ENCODE data around the gene SCLY.
"Not testable (repeated sequence)": the region's sequence is repeated elsewhere in the genome, so short reads cannot be mapped to it uniquely, and the experiment has no call there.

SCLY gene

GRCh38 chr2:238060542-238061314 lies at the start of gene SCLY:
Gene SCLY (plus strand): TSS chr2:238061001. CDS start chr2:238061055, 54 bp downstream.
- DNase-seq: peak; percentile 96

GRCh38 chr2:238013806-238014205 lies 47.0 kb upstream of the SCLY start:
- no peak for DNase-seq

GRCh38 chr2:238015705-238016104 lies 45.1 kb upstream of the SCLY start:
- no peak for DNase-seq

- no peak for DNase-seq
These were observed 44.3 kb upstream of the SCLY start for GRCh38 chr2:238016526-238016925.

GRCh38 chr2:238019962-238020361 lies 40.8 kb upstream of the SCLY start:
- no peak for DNase-seq

GRCh38 chr2:238020816-238021215 lies 40.0 kb upstream of the SCLY start:
- no peak for DNase-seq

- DNase-seq: no peak
These were observed 39.5 kb upstream of the SCLY start for GRCh38 chr2:238021327-238021726.

GRCh38 chr2:238022594-238023157 lies 38.1 kb upstream of the SCLY start:
- no peak for DNase-seq

- DNase-seq: no peak
These were observed 37.2 kb upstream of the SCLY start for GRCh38 chr2:238023608-238024007.

- DNase-seq: no peak
These were observed 35.8 kb upstream of the SCLY start for GRCh38 chr2:238024986-238025385.

GRCh38 chr2:238025741-238026360 lies 35.0 kb upstream of the SCLY start:
- no peak for DNase-seq

GRCh38 chr2:238027058-238027457 lies 33.7 kb upstream of the SCLY start:
- DNase-seq: no peak

GRCh38 chr2:238027591-238028415 lies 33.0 kb upstream of the SCLY start:
- no peak for DNase-seq

- no peak for DNase-seq
These were observed 30.9 kb upstream of the SCLY start for GRCh38 chr2:238029853-238030252.

GRCh38 chr2:238030422-238031155 lies 30.2 kb upstream of the SCLY start:
- no peak for DNase-seq

- no peak for DNase-seq
These were observed 29.1 kb upstream of the SCLY start for GRCh38 chr2:238031751-238032150.

GRCh38 chr2:238032755-238033337 lies 28.0 kb upstream of the SCLY start:
- no peak for DNase-seq

- not testable (repeated sequence) for DNase-seq
These were observed 26.8 kb upstream of the SCLY start for GRCh38 chr2:238033991-238034390.

GRCh38 chr2:238038203-238038602 lies 22.6 kb upstream of the SCLY start:
- DNase-seq: no peak

- no peak for DNase-seq
These were observed 21.6 kb upstream of the SCLY start for GRCh38 chr2:238039151-238039550.

GRCh38 chr2:238039985-238040384 lies 20.8 kb upstream of the SCLY start:
- no peak for DNase-seq

GRCh38 chr2:238040918-238041317 lies 19.9 kb upstream of the SCLY start:
- DNase-seq: no peak

All from KG1 (cell line).